GM19240 (cell line): ENCODE measurements around the gene GPBAR1.
"Not testable (repeated sequence)": the region's sequence is repeated elsewhere in the genome, so short reads cannot be mapped to it uniquely, and the experiment has no call there.

Source experiments
- DNase-seq: peaks from one replicate; pipeline ENCODE4 v3.0.0; 2011; ENCODE audit warnings: low spot score; ENCODE audit not compliant: insufficient read length

GPBAR1 gene

DNA sequence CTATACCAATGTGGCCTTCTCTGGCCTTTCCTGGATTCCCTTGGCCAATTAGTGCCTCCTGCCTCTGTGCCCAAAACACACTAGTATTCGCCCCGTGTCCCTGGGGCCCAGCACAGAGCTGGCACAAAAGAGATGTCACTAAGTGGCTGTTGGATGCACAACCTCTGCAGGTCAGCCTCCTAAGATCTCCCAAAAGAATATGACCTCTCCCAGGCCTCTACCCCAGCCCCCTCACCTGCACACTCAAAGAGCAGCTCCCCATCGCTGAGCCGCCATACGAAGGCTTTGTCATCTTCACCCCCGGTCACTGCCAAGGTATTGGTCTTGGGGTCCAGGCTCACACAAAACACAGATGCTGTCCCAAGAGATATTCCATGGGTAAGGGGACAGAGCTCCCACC, 6.4 kb downstream of the GPBAR1 start:
- no peak for DNase-seq

DNA sequence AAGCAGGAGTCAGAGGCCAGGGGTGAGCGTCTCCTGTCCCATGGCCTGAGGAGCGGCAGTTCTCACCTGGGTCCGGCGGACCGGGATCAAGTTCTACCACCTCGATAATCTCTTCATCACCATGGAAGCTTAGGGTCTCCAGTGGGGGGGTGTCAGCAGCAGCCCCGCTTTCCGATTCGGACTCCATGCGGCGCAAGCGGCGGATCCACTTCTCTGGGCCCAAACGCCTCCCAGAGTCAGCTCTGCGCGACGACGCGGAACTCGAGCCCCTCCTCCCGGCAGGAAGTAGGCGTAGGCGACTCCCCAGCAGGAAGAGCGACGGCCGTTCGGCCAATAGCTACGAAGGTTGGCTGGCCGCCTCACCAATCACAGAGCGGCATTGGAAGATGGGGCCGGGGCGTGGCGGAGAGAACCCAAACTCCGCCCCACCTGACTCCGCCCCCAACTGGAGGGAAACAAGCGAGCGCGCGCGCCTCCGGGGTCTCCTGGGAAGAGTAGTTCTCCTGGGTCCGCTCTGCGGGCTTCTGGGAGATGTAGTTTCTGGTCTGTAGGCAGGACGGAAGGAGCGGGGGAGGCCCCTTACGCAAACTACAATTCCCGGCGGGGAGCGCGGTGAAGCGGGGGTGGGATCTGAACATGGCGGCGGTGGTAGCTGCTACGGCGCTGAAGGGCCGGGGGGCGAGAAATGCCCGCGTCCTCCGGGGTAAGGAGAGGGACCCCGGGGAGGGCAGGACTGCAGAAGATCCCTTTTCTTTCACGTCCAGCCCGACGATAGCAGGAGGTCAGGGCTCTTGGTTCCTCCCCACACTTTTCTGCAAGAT, 9.3 kb downstream of the GPBAR1 start, which contains the start of the genes AAMP and PNKD:
TSS of gene AAMP (minus strand) at position 238 of the 821 bp plus-strand sequence. CDS start at position 187, 51 bp downstream.
TSS of gene PNKD (plus strand) at position 620 of the 821 bp plus-strand sequence. CDS start at position 637, 17 bp downstream.
- DNase-seq, result peak; percentile 99

DNA sequence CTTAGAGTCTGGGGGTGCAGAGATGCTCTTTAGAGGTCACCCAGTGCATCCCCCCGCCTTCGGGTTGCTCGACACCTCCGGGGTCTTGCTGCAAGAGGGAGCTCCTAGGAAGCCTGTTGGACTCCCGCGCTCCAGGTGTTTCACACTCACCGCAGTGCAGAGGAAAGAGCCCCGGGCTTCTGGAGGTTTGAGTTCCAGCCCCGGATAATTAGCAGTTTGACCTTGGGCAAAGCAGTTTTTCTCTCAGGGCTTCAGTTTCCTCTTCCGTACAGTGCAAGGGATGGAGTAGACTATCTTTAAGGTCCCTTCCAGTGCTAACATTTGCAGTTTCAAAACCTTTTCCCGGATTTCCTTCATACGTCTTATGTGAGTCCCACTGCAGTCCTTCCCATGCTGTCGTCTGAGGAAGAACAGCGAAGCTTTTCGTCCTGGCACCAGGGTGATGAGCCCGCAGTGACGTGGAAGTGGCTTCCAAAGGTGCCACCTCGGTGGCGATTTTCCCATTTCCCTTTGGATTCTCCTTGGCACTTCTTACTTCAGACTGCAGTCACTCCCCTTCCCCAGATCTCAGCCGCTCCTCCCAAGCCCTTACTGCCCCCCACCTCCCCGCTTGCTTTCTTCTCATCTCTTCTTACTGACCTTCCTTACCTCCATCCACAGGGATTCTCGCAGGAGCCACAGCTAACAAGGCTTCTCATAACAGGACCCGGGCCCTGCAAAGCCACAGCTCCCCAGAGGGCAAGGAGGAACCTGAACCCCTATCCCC, 10.1 kb downstream of the GPBAR1 start:
- no peak for DNase-seq

DNA sequence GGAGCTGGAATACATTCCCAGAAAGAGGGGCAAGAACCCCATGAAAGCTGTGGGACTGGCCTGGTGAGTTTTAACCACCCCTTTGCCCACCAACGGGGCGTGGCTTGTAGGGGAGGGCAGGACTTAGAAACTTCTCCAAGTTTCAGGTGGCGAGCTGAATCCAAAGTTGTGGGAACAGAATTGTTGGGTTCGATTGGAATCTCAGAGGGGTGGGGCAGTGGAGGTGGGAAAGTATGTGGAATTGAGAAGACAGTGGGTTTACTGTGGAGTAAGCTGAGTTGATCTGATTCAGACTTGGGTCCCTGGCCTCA, 10.6 kb downstream of the GPBAR1 start:
- no peak for DNase-seq

DNA sequence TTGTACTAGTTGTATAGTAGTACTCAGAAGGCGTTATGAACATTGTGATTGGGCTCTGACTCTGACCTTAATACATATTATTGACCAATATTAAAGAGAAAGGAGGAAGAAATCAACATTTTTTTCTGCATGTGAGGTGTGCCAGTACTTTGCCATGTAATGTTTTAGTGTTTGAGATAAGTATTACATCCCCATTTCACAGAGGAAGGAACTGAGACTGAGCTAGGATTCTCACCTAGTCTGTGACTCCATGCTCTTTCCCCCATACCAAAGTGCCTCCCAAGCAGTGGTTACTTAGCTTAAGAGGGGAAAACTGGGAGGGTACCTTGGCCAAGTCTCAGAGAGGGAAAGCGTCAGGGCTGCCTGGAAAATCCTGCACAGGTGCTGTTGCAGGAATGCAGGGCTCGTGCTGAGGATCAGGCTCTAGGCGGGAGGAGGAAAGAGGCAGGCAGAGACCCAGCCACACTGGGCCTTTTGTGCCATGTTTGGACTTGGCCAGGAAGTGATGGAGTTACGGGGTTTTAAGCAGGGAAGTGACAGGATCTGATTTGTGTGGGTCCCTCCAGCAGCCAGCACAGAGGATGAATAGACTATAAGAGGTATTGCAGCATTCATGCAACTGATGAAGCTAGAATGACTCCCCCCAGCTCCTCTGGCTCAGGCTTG, 11.2 kb downstream of the GPBAR1 start:
- DNase-seq, result no peak

DNA sequence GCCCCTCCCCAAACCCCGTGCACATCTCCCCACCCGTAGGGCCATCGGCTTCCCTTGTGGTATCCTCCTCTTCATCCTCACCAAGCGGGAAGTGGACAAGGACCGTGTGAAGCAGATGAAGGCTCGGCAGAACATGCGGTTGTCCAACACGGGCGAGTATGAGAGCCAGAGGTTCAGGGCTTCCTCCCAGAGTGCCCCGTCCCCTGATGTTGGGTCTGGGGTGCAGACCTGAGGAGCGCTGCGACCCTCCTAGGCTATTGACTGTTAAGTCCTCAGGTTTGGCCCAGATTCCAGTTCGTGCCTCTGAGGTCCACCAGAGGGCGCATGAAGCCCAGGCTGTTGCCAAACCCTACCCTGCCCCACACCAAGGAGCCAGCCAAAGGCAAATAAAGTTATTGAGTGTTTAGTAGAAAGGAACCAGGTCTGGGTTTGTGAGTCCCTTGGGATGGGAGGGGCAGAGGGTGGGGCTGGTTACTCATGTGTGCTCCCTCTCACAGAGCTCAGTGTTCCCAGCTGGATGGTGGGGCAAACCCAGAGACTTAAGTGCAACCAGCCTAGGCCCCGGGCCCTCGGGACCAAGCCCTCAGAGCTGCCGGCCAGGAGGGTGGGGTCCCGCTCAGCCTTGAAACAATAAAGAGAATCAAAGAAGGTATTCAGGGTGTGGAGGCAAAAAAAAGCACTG, 11.9 kb downstream of the GPBAR1 start:
- peak; percentile 80 for DNase-seq

DNA sequence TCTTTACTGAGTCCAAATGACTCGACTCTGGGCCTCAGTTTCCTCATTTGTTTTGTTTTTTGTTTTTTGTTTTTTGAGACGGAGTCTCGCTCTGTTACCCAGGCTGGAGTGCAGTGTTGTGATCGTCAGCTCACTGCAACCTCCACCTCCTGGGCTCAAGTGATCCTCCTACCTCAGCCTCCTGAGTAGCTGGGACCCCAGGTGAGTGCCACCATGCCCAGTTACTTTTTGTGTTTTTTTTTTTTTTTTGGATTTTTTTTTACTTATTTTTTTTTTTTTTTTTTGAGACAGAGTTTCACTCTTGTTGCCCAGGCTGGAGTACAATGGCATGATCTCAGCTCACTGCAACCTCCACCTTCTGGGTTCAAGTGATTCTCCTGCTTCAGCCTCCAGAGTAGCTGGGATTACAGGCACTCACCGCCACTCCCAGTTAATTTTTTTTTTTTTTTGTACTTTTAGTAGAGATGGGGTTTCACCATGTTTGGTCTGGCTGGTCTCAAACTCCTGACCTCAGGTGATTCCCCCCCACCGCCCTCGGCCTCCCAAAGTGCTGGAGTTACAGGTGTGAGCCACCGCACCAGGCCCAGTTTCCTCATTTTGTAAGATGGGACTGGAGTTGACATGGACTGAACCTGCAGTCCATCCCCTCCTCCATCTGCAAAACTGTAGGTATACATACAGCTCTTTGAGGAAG, 12.5 kb downstream of the GPBAR1 start:
- DNase-seq, result not testable (repeated sequence)

DNA sequence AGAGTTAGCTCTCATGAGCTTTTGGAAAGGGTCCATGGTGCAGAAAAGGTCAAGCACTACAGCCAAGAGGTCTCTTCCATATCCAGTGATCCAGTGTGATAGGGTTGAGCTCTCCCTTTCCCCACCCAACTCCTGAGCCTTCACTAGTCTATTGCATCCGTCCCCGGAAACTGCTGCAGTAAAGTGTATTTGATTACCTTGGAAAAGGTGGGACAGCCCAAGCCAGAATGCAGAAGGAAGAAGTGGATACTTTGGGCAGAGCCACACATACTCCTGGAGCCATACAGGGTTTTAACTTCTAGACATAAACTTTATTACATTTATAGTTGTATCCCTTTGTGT, 13.1 kb downstream of the GPBAR1 start:
- no peak for DNase-seq

DNA sequence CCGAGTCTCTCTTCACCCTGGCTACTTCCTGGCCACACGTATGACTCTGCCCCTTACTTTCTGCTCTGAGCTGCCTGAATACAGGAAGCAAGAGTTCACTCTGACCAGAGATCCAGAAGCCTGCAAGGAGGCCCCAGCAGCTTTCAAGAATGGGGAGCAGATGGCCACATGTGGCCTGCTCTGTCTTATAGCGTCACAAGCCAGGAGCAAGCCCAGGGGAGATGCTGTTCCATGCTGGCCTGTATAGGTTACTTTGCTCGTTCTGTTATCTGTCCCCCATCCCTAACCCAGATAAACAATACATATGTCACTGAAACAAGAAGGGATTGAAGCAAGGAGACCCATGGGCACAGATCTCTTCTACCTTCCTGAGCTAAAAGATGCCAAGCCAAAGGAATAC, 13.8 kb downstream of the GPBAR1 start:
- no peak for DNase-seq

DNA sequence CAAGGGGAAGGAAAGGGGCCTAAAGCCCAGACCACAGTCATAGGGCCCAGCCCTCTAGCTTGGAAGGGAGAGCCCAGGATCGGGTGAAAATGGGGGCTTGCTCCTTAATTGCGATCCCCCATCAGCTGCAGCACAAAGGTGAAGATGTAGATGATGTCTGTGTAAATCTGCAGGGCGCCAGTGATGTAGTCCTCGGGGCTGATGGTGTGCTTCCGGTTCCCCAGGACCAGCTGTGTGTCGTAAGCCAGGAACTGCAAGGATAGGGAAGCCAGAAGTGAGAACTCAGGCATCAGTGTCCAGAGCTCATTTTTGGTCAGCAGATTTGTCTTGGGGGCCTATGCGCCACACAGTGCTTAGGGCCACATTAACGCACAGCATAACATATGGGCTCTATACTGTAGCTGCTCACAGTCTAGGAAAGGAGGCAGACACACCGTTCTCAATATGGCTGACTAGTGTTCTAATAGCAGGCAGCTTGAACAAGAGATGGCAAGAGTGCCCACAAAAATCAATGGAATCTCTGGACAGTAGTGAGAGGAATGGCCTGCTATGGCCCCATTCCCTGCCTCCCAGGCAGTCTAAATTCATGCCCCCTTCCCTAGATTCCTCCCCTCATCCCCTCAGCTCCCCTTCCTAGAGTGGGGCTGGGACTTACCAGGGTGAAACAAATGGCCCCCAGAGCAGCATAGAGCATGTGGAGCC, 14.7 kb downstream of the GPBAR1 start:
- no peak for DNase-seq

DNA sequence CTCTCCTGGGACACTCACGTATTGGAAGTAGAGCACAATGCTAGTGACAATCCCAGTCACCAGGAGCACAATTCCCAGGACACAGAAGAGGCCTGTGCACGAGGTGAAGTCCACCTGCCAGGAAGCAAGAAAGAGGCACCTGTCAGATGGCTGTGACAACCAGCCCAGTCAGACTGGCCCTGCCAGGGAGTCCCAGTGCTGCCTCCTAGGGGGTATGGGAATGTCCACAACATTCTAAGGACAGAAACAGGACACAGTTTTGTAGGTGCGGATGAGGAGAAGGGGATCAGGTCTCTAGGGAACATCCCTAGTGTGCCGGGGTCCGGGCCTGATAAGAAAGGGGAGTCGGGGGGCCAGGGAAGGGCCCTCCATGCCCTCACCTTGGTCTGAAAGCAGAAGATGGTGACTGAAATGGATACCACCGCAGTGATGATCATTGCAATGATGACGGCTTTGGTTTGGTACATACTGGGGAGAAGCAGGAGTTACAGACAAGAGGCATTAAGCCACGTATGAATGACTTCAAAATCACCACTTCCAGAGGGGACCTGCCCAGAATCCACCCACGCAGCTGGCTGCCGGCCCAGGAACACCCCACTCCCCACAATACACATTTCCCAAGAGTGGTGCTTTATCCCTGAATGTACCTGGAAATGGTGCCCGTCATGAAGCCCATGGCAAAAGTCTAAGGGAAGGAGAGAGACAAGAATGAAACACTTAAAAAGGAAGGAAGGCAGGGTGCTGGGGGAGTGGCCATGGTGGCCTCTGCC, 16.4 kb downstream of the GPBAR1 start:
- no peak for DNase-seq

DNA sequence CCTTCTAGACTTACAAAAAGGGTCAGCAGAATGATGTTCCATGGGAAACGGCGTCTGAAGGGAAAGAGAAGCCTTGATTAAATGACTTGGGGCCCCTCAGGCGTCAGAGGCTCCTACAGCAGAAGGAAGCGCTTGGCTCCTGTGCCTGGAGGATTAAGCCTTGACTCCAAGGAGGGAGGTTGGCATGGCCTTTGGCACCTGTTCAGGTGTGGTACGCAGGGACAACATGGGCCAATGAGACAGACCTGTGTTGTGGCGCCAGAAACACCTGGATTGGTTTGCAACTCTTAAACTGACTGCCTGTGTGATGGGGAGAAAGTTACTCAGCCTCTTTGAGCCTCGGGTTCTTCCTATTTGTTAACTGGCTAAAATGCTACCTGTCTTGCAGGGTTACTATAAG, 17.1 kb downstream of the GPBAR1 start:
- DNase-seq, result no peak

DNA sequence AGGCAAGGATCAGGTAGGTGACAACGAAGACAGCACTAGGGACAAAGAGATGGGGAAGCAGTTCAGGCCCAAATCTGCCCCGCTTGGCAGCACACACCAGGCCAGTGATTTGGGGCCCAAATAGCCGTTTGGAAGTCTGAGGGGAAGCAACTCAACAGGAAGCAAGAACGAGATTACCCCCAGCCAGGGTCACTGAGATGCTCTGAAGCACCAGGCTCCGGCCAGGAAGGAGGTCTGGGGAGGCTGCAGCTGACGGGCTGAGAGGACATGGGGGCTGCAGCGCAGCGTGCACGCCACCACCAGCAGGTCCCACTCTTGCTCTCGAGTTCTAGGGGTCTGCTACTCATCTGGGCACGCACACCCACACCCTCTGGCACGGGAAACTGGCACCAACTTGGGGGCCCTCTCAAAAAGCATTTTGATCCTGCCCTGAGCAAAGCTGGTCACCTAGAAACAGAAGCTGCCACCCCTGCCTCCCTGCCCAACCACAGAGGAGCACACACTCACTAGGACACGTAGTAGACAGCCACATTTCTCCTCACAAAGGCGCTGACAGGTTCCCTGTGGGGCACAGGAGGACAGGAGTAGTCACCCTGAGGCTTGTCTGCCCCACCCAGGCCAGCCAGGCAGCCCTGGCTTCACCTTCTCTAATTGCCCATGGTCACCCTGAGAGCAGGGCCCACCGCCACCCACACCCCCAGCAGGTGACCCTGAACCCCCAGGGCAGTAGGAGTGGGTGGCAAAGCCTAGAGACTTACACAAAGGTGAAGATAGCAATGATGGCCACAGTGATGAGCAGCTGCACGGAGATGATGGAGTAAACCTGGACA, 17.9 kb downstream of the GPBAR1 start:
- no peak for DNase-seq

DNA sequence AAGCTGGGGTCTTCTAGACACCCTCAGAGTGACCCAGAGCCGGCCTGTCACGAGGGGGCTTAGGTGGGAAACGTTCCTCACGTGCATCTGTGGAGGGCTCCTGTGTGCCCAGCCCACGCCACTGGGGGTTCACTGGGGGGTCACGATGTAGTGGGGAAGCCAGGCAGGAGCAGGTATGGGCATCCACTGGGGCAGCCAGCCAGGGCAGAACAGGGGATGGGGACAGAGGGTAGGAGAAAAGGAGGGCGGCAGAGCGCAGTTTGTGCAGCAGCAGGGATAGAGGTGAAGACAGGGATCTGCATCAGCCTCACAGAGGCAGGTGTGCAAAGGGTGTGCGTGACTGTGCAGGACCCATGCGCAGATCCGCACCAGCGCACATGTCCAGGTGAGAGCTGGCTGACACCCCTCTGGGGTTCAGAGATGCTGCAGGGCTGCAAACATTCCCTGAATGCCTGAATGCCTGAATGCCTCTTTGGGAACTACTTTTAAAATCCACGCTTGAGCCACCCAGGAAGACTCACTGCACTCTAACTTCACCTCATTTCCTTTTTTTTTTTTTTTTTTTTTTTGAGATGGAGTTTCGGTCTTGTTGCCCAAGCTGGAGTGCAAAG, 19.6 kb downstream of the GPBAR1 start:
- no peak for DNase-seq

DNA sequence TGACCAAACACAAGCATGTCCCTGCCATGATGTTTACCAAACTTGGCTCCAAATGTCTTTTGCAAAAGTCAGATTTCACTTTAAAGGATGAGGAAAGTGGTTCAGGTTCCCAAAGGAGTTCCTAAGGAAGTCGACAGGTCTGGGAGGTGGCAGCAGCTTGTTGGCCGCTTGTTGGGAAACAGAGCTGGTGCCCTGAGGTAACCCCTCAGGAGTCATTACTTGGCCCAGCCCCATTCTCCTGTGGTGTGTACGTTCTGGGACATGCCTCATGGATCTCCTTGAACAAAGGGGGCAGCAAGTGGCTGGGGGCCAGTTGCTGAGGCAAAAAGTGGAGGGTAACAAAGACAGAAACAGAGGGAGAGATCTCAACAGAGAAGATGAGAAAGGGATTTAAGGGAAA, 20.6 kb downstream of the GPBAR1 start:
- DNase-seq, result no peak

DNA sequence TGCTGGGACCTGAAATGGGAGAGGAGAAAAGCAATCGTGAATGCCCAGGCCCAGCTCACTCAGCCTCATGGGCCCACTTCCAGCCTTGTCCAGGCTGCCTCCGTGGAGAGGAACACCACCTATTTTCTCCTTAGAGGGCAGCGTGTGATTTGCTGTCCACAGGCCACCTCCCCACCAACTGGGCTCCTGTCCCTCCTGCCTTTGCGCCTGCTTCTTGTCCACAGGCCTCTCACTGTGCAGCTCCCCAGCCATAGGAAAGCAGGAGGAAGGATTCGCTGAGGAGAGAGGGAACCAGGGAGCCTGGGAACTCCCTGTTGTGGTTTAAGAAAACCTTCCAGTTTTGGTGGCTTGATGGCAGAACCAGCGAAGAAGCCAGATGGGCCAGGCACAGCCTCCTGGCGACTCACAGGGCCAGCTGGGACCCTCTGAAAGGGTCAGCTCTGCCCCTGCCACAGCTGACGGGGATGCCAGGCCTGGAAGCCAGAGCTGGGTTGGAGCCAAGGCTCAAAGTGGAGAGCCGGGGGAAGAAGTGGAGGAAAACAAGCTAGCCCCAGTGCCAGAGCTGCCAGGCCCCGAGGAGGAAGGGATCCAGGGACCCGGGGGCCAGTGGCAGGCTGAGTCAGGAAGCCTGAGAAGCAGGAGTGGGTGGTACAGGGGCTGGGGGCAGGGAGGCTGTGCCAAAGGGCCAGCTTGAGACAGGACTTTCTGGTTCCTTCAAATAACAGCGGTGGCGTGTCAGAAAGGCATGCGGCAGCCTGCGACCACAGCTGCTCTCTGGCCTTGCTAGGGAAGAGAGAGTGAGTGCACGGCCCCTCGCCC, 21.6 kb downstream of the GPBAR1 start:
- no peak for DNase-seq

DNA sequence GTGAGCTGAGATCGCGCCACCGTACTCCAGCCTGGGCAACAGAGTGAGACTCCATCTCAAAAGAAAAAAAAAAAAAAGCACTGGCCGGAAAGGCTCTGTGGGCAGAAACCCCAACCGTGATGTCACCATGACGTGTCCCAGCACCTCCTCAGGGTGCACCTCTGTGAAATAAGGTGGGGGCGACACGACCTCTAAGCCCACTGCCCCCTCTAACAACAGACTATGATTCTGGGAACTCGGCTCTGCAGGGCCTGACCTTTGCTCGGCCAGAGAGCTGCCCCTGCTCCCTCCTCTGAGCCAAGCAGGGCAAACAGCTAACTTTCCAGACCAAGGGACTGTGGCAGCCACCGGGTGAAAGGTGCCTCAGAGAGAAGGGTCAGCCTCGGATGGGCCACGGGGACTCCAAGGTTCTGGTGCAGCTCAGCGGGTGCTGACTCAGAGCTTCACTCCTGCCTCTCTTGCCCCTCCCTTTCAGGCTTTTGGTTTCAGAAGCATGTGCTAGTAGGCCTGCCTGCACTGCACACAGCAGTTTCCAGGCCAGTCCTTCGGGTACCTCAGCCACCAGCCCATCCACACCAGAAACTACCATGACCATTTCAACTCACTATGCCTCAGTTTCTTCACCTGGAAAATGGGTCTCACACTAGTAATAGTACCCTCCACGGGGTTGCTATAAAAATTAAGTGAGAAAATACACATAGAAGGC, 23.4 kb downstream of the GPBAR1 start:
- DNase-seq, result peak; percentile 82
